ENCODE results near the gene NDUFB11.

- TF ChIP-seq, protein P1, sequence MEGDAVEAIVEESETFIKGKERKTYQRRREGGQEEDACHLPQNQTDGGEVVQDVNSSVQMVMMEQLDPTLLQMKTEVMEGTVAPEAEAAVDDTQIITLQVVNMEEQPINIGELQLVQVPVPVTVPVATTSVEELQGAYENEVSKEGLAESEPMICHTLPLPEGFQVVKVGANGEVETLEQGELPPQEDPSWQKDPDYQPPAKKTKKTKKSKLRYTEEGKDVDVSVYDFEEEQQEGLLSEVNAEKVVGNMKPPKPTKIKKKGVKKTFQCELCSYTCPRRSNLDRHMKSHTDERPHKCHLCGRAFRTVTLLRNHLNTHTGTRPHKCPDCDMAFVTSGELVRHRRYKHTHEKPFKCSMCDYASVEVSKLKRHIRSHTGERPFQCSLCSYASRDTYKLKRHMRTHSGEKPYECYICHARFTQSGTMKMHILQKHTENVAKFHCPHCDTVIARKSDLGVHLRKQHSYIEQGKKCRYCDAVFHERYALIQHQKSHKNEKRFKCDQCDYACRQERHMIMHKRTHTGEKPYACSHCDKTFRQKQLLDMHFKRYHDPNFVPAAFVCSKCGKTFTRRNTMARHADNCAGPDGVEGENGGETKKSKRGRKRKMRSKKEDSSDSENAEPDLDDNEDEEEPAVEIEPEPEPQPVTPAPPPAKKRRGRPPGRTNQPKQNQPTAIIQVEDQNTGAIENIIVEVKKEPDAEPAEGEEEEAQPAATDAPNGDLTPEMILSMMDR (IDR thresholded peaks at IDR 0.05; ENCODE audit: extremely low read depth in 1 of 2, insufficient read depth in 1 of 2, low read depth in 1 of 2, low read length in 2 of 2), result no peak
- TF ChIP-seq EZH2 (IDR thresholded peaks at IDR 0.05; ENCODE audit: borderline replicate concordance, low read depth, low read length, severe bottlenecking) (no peak), MYC (IDR thresholded peaks at IDR 0.05; ENCODE audit: low read depth, low read length) (no peak), POLR2A (IDR thresholded peaks at IDR 0.05; ENCODE audit: low read depth, low read length) (no peak), MAX (IDR thresholded peaks at IDR 0.05; ENCODE audit: insufficient read depth, insufficient read length) (no peak), JUN (IDR thresholded peaks at IDR 0.05; ENCODE audit: borderline replicate concordance, insufficient read depth, insufficient read length, low read depth) (no peak)
Observed at GRCh38 chrX:47191331-47191730, 46.8 kb upstream of the NDUFB11 start.
